ENCODE data around the gene CREBZF.

The CREBZF gene, protein sequence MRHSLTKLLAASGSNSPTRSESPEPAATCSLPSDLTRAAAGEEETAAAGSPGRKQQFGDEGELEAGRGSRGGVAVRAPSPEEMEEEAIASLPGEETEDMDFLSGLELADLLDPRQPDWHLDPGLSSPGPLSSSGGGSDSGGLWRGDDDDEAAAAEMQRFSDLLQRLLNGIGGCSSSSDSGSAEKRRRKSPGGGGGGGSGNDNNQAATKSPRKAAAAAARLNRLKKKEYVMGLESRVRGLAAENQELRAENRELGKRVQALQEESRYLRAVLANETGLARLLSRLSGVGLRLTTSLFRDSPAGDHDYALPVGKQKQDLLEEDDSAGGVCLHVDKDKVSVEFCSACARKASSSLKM

DNA sequence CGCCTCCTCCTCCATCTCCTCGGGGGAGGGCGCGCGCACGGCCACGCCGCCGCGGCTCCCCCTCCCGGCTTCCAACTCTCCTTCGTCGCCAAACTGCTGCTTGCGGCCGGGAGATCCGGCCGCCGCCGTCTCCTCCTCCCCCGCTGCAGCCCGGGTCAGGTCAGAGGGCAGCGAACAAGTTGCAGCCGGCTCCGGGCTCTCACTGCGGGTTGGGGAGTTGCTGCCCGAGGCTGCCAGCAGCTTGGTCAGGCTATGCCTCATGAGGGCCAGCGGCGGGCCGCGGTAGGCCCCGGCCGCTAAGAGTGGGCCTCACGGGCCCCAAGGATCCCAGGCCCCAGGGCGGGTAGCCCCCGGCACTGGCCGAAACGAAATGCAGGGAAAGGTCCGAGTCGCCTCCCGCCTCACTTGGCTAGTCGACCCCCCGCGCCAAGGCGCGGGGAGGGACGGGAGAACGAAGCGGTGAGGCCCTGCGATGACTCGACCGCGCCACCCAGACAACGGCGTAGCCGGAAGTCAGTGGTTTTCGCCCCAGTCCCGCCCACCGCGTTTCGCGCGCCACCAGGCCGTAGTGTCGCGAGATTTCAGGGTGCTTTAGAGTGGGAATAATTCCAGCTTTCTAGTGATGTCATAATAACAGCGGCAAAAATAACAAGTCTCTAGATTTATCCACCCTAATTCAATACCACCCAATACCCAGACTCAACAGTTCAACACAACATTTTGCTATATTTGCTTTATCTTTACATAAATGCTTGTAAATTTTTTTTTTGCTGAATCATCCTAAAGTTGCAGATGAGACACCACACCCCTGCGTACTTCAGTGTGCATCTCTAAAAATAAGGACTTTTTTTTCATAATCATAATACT, at the start of gene CREBZF:
TSS of gene CREBZF (minus strand) at position 515 of the 867 bp plus-strand sequence. CDS start at position 261, 254 bp downstream.
- DNase-seq (ENCODE audit: low read depth in 2 of 2), result peak; percentile 83 to 89

DNA sequence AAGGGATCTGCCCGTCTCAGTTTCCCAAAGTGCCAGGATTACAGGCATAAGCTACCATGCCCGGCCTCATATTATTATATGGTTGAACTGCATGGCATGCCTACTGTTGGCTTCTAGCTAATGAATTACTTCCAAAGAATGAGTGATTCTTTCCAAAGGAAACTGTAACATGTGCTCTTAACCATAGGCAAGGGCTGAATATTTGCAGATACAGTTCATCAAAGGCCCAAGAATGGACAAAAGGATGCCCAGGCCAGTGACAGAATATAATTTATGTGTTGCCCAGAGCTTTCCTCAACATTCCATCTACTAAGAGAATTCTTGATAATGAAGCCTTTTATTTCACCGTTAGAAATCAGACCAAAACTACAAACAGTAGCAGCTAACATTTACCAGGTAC, 48.0 kb upstream of the CREBZF start:
- DNase-seq (ENCODE audit: low read depth in 2 of 2), result no peak

DNA sequence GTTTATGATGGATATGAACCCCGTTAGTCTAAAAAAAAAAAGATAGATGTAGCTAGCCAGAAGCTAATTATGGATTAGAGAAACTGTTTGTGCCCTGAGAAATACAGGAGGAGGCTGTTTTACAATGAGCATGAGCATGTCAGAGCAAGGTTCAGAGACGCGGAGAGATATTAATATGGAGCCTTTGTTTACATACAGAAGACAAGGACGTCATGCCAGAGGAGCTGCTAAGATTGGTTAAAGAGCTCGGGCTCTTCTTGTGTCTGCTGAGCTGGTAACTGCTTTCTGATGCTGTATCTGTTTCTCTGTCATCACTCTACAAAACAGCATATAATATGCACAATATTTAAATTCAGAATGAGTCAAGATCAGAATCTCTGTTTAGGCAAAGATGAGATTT, 46.0 kb upstream of the CREBZF start:
- DNase-seq (ENCODE audit: low read depth in 2 of 2), result no peak

DNA sequence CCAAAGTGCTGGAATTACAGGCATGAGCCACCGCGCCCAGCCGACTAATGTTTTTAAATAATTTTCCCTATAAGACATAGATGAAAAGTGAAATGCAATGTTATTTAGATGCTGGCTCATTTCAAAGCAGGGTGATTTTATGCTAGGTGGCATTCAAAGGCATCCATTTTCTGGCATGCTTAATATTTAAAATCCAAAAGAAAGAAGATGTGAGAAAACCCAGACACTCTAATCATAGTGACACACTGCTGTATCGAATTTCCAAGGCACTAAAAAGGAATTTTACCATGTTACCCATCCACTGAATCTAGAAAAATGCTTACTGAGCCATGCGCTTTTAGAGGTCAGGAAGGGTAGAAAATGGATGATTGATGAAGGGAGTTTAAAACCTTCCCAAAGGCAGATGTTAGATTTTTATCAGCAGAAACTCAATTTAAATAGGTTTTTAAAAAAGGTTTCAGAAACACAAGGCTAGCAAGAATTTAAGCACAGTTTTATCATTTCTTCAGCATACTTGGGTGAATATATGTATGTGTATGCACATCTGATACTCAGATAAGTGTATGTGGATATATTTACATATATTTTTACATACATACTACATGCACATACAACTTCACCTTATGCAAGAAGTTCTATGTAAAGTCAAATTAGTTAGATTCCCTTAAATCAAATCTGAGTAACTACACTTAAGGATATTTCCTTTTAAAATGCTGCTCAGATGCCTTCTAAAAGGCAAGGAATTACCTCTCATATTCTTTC, 45.2 kb upstream of the CREBZF start:
- DNase-seq (ENCODE audit: low read depth in 2 of 2), result no peak

DNA sequence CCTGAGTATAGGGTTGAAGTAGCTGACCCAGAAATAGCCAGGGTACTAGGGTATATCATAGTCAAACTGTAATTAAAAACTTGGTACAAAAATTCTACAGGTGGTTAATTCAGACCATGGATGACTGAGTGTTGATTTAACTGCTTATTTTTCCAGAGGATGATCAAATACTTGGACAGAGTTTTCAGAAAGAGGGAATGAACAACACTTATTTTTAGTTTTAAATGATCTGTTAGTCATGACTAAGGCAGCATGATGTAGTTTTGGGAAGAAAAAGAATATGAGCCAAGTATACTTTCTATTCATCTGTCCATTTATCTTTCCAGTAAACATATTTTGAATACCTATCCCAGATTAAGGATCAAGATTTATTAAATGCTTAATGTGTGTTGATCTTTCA, 40.9 kb upstream of the CREBZF start:
- DNase-seq (ENCODE audit: low read depth in 2 of 2), result no peak

DNA sequence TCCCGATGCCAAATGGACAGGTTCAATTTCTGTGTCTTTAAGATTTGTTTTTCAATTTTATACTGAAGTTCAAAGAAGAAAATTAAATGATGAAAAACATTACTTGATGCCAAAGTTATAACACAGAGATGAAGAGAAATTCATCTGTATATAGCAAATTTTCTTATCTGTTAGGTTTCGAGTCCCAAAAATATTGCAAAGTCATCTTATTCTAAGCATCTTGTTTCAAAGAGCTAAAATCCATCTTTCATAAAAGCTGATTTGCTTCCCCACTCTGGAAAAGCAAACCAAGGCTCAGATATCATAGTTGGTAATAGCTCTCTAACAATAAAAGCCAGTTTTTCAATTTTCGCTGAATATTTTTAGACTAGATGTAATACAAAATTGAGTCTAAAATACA, 40.0 kb upstream of the CREBZF start:
- DNase-seq (ENCODE audit: low read depth in 2 of 2), result no peak

DNA sequence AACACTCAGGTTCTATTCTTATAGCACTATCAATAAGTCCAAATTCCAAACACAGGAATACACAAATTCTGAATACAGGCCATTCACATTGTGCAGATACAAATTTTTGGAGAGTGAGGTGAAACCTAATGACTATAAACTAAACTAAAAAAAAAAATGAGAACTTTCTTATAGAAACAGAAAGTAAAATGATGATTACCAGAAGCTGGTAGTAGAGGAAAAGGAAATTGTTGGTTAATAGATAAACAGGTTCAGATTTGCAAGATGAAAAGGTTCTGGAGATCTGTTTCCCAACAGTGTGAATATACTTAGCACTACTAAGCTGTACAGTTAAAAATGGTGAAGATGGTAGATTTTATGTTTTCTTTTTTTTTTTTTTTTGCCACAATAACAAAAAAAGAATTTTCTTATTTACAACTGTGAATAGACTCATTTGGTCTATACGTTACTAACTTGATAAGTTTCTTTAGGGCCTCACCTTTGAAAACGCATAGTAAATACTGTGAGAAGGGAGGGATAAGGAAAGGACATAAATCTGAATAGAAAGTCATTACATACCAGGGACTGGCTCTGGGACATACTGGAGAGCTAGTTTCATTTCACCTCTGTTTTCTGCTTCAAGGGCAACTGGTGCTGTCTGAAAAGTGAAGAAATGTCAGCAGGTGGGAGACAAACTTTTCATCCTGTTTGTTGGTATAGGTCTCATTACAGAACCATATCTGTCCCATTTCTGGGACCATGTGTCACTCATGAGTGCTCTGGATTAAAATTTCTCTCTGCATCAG, 35.2 kb upstream of the CREBZF start:
- no peak for DNase-seq (ENCODE audit: low read depth in 2 of 2)

DNA sequence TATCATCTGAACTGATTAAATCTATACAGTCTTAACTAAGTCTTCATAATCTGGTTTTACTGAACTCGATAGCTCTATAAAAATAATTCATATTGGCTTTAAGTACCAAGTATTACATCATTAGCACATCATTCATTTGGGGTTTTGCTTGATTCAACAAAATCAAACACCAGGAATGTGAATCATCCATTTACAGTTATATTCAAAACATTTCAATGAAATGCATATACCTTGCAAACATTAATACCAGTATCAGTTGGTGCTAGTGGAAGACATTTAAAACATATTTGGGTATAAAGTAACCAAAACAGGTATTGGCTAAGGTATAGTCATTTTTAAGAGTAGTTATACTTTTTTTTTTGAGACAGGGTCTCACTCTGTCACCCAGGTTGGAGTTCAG, 33.3 kb upstream of the CREBZF start:
- no peak for DNase-seq (ENCODE audit: low read depth in 2 of 2)

DNA sequence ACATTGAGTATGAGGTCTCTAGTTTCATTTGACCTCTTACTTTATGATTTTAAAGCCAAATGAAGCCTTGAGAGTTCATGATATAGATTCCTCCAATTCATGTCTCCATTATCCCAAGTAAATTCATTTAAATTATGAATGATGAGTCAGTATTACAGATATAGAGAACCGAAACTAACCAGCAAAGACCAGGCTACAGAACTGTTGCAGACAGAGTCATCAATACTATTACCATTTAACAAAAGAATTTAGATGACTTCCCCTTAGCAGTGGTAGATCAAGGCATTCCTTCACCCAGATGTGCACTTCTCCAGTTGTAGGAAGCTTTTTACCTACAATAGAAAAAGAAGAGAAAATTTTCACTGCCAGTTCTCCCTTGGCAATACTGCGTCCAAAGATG, 32.8 kb upstream of the CREBZF start:
- DNase-seq (ENCODE audit: low read depth in 2 of 2), result no peak

DNA sequence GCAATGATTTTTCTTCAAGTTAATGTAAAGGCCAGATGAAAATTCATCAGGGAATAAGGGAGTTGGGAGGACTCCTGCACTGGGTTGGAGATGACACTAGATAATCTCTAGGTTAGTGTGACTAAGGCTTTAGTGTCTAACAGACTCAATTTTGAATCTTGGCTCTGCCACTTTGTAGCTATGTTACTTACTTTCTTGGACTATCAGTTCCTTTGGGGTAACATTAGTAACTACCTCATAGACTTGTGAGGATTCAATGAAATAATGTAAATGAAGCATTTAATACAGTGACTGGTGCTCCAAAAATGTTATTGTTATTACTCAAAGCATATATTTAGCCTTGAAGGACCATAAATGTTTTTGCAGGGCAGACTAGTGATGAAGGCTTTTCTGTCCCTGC, 30.6 kb upstream of the CREBZF start:
- no peak for DNase-seq (ENCODE audit: low read depth in 2 of 2)

DNA sequence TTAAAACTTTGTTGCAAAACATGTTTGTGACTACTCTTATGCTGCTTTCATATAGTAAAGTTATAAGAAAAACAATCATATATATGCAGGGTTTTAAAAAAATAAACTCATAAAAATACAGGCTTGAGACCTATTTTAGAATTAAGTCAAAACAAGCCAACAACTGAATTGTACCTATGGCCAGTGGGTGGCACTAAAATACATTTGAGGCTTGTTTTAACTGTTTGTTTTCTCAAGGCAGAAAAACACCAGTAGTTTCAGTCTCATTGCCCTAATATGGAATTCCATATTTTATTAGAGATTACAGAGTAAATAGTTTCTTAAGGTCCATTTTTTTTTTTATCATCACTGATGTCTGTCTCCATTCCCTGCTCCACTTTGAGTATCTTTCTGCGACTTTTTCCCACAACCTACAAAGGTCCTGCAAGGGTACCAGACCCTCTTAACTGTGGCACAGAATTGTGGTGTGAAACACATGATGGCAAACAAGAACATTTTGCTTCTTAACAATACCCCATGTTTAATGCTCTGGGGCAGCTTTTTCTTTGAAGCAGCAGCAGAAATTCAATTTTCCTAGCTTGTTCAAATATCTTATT, 29.6 kb upstream of the CREBZF start:
- no peak for DNase-seq (ENCODE audit: low read depth in 2 of 2)

DNA sequence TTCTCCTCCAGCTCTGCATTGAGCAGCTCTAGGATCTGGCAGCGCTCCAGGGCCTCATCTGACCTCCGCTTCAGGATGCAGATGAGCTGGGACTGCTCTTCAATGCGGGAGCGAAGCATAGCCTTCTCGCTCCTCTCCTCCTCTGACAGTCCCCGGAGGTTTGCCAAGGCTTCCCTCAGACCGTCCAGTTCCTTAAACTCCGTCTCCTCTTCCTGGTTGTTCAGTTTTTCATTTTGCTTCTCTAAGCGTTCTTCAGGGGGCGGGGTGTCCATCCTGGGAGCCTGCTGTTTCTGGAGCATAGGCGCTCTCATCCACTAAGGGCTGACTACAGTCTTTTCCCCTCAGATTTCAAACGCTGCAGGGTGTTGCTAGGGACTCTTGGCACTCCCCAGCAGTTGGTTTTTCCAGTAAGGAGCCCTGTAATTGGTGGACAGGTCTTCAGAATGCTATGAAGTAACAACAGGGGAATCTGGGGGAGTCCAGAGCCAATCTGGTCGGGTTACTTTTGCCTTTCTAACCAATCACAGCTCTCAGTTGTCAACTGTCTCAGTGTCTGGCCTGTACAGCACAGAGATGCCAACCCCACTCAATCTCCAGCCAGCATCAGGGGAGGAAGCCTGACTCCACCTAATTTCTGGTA, 21.0 kb upstream of the CREBZF start, which contains the start of gene CCDC89:
TSS of gene CCDC89 (minus strand) at position 376 of the 640 bp plus-strand sequence. CDS start at position 311, 65 bp downstream.
- no peak for DNase-seq (ENCODE audit: low read depth in 2 of 2)

DNA sequence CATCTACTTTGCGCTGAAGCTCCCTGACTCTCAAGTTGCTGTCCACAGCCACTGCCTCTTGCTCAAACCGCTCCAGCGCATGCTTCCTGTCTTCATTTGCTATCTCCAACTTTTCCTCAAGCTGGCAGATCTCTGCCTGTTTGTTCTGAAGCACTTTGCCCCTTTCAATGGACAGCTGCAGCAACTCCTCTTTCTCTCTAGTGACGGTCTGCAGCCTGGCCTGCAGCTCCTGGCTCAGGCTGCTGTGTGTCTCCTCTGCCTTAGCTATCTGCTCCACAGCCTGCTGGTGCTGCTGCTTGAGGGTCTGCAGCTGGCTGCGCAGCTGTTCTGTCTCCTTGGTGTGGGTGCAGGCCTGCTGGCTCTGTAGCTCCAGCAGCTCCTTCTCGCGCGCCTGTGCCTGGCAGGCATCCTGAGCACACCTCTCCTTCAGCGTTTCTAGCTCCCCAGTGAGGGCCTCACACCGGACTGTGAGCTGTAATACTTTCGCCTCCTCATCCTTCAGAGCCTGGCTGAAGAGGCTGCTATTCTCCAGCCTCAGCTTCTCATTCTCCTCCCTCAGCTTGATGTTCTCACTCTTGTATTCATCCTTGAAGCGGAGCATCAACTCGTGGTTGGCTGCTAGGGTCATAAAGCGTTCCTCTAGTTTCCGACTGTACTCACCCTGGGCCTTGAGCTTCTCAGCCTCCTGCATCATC, 20.3 kb upstream of the CREBZF start:
- no peak for DNase-seq (ENCODE audit: low read depth in 2 of 2)

DNA sequence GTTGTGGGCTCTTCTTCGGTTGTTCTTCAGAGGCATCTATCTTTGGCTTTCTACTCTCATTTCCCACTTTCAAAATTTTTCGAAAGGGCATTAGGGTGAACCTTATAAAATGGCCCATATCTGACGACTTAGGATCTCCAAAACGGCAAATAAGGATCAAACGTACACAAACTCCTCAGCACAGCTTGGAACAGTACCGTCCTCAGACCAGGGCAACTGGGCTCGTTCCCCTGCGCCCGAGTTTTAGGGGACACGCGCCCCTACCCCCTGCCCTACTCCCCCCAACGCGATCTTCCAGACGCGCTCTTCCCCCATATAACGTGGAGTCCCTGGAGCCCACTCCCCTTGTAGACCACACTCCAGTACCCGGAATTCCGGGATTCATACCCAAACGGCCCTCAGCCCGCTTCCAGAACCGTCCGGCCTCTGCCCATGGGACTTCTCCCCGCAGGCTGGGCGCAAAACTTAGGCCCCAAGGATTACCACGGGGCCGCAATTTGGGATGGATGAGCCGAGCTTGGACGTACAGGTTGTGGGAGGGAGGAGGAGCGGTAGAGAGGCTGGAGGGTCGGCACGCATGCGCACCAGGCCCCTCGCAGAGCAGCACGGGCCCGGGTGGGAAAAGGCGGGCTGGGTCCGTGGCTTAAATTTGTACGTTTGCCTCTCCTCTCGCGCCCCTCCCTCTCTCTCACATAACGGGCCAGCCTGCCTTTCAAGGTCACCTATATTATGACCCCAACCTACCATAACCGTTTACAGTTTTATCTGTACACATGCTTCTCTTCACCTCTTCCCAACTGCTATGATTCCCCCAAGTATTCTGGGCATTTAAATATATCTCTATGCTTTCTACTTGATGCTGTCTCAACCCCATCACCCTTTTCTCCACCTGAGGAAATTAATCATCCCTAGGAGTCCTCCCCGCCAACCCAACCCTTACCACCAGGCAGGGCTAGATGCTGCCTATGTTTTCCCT, 17.7 kb upstream of the CREBZF start:
- DNase-seq (ENCODE audit: low read depth in 2 of 2), result peak; percentile 18 to 31

DNA sequence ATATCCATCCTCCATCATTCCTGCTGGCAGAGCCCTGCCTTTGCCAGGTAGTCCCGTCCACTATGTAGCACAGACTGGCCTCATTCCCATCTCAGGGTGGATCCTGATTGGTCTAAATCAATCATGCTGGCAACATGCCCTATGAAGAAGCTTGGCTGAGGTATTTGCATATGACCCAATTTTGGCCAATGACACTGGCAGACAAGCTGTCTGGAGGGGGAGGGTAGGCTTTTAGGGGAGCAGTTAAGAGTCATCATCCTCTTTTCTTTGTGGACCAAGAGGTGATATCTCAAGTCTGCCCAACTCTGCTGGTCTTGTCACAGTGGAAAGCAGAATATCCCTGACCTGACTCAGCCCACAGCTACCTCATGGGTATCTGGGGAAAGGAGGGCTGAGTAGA, 16.0 kb upstream of the CREBZF start:
- no peak for DNase-seq (ENCODE audit: low read depth in 2 of 2)

DNA sequence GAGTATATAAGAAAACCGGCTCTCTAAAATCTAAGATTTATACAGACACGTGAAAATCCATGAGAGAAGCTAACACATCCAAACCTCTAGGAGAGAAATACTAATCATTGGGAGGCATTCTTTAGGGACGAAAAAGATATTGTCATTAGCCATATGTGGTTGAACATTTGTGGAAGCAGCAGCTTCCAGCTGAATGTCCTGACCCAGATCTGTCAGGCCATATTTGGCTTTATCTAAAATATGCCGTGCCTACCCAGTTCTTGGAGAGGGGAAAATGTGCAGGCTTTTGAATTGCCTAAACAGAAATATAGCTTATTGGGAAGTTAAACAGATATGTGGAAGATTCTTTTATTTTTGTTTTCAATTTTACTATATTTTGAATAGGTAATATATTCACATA, 14.6 kb upstream of the CREBZF start:
- DNase-seq (ENCODE audit: low read depth in 2 of 2), result no peak

DNA sequence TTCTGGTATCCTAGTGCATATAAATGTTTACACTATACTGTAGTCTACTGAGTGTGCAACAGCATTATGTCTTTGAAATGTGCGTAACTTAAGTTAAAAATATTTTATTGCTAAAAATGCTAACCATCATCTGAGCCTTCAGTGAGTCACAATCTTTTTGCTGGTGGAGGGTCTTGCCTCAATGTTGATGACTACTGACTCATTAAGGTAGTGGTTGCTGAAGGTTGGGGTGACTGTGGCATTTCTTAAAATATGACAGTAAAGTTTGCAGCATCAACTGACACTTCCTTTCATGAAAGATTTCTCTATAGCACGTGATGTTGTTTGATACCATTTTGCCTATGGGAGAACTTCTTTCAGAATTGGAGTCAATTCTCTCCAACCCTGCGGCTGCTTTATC, 8.5 kb upstream of the CREBZF start:
- DNase-seq (ENCODE audit: low read depth in 2 of 2), result no peak

DNA sequence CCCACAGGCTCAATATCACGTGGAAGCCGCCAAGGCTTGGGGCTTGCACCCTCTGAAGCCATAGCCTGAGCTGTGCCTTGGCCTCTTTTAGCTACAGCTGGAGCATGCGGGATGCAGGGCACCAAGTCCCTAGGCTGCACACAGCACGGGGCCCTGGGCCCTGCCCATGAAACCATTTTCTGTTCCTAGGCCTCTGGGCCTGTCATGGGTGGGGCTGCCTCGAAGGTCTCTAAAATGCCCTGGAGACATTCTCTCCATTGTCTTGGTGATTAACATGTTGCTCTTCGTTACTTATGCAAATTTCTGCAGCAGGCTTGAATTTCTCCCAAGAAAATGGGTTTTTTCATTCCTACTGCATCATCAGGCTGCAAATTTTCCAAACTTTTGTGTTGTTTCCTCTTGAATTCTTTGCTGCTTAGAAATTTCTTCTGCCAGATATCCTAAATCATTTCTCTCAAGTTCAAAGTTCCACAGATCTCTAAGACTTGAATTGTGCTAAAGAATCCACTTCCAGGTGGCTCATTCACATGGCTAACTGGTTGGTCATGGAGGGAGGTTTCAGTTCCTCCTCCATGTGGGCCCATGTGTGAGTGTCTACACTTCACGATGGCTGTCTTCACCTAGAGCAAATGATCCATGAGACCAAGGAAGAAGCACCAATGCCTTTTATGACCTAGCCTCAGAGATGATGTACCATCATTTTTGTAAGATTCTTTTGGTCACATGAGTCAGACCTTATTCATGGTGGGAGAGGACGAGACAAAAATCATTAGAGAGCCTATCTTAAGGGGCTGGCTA, 7.4 kb upstream of the CREBZF start:
- no peak for DNase-seq (ENCODE audit: low read depth in 2 of 2)
